Mesenchymal stem cell (in vitro differentiated cells and primary cell): ENCODE results near the gene U2AF2.
A peak's percentile ranks its signal among the peaks of the same experiment; 100 is the strongest.

Experiments used
- DNase-seq: peaks from one replicate; pipeline ENCODE4 v3.0.0-alpha.2; 2013
- H2AFZ ChIP-seq: one replicate; pipeline ENCODE4 v1.6.1; 2013; ENCODE audit warnings: low read depth, mild to moderate bottlenecking, control low read depth, inconsistent platforms, low read length, moderate library complexity
- H2AK5ac ChIP-seq: 2 replicates; pipeline ENCODE4 v1.6.1; 2013; ENCODE audit warnings: low read length, moderate library complexity, mild to moderate bottlenecking, inconsistent platforms; ENCODE audit not compliant: severe bottlenecking
- H2BK120ac ChIP-seq: one replicate; pipeline ENCODE4 v1.6.1; 2013; ENCODE audit warnings: low read depth, mild to moderate bottlenecking, inconsistent platforms, low read length, moderate library complexity
- H2BK12ac ChIP-seq, 2 experiments: one replicate each; pipeline ENCODE4 v1.6.1; 2013; ENCODE audit warnings: inconsistent platforms in 2 of 2, low read length in 2 of 2, mild to moderate bottlenecking in 2 of 2, moderate library complexity in 2 of 2, control low read depth in 1 of 2
- H2BK15ac ChIP-seq: one replicate; pipeline ENCODE4 v1.6.1; 2013; ENCODE audit warnings: mild to moderate bottlenecking, low read depth, inconsistent platforms; ENCODE audit not compliant: poor library complexity, severe bottlenecking
- H2BK5ac ChIP-seq: 2 replicates; pipeline ENCODE4 v1.6.1; 2013; ENCODE audit warnings: low read depth, mild to moderate bottlenecking, low read length, control low read depth, inconsistent platforms; ENCODE audit not compliant: poor library complexity, severe bottlenecking
- H3K14ac ChIP-seq, 2 experiments: one replicate each; pipeline ENCODE4 v1.6.1; 2013; ENCODE audit warnings: inconsistent platforms in 2 of 2, low read length in 2 of 2, control low read depth in 1 of 2, mild to moderate bottlenecking in 1 of 2, moderate library complexity in 1 of 2
- H3K18ac ChIP-seq, 2 experiments: one replicate each; pipeline ENCODE4 v1.6.1; 2013; ENCODE audit warnings: inconsistent platforms in 2 of 2, low read length in 2 of 2, control low read depth in 1 of 2, low read depth in 1 of 2, mild to moderate bottlenecking in 1 of 2
- H3K23ac ChIP-seq, 2 experiments: one replicate each; pipeline ENCODE4 v1.6.1; 2013; ENCODE audit warnings: inconsistent platforms in 2 of 2, low read length in 2 of 2, mild to moderate bottlenecking in 2 of 2, moderate library complexity in 2 of 2, control low read depth in 1 of 2
- H3K27ac ChIP-seq: 2 replicates; pipeline ENCODE4 v1.5.1; 2013; ENCODE audit warnings: mild to moderate bottlenecking, moderate library complexity, low read length, control low read depth, inconsistent platforms; ENCODE audit not compliant: poor library complexity, severe bottlenecking
- H3K27me3 ChIP-seq, 2 experiments: 2 replicates each; pipeline versions ENCODE4 v1.6.1 to v1.7.0; 2013; ENCODE audit warnings: low read length in 2 of 2, mild to moderate bottlenecking in 2 of 2, moderate library complexity in 2 of 2, control low read depth in 1 of 2, inconsistent platforms in 1 of 2; ENCODE audit not compliant: control insufficient read depth in 1 of 2, insufficient read depth in 1 of 2
- H3K36me3 ChIP-seq, 2 experiments: 2 replicates each; pipeline versions ENCODE4 v1.6.1 to v1.7.0; 2013; ENCODE audit warnings: low read length in 2 of 2, control low read depth in 1 of 2, inconsistent platforms in 1 of 2, low read depth in 1 of 2, mild to moderate bottlenecking in 1 of 2; ENCODE audit not compliant: insufficient read depth in 2 of 2, control insufficient read depth in 1 of 2
- H3K4ac ChIP-seq, 2 experiments: one replicate each; pipeline ENCODE4 v1.6.1; 2013; ENCODE audit warnings: inconsistent platforms in 2 of 2, low read length in 2 of 2, mild to moderate bottlenecking in 2 of 2, moderate library complexity in 2 of 2, control low read depth in 1 of 2, low read depth in 1 of 2
- H3K4me1 ChIP-seq: 2 replicates; pipeline ENCODE4 v1.6.1; 2013; ENCODE audit warnings: low read depth, low read length, control low read depth; ENCODE audit not compliant: control insufficient read depth, insufficient read depth
- H3K4me2 ChIP-seq: 2 replicates; pipeline ENCODE4 v1.6.1; 2013; ENCODE audit warnings: low read length, mild to moderate bottlenecking, inconsistent platforms; ENCODE audit not compliant: poor library complexity, severe bottlenecking
- H3K4me3 ChIP-seq, 2 experiments: 2 replicates each; pipeline versions ENCODE4 v1.5.1 to v1.7.0; 2013; ENCODE audit warnings: low read length in 2 of 2, mild to moderate bottlenecking in 2 of 2, control low read depth in 1 of 2, low read depth in 1 of 2; ENCODE audit not compliant: insufficient read depth in 1 of 2
- H3K79me1 ChIP-seq: replicated peaks from 2 replicates; pipeline ENCODE4 v1.6.1; 2013; ENCODE audit warnings: mild to moderate bottlenecking, control low read depth, low read length, inconsistent platforms; ENCODE audit not compliant: poor library complexity, severe bottlenecking
- H3K9ac ChIP-seq: 2 replicates; pipeline ENCODE4 v1.7.0; 2013; ENCODE audit warnings: mild to moderate bottlenecking, low read length, moderate library complexity
- H3K9me3 ChIP-seq: 2 replicates; pipeline ENCODE4 v1.7.0; 2013; ENCODE audit warnings: mild to moderate bottlenecking, low read length; ENCODE audit not compliant: control insufficient read depth
- H4K8ac ChIP-seq: one replicate; pipeline ENCODE4 v1.6.1; 2013; ENCODE audit warnings: inconsistent platforms, mild to moderate bottlenecking, low read length, moderate library complexity
- H4K91ac ChIP-seq: one replicate; pipeline ENCODE4 v1.6.1; 2013; ENCODE audit warnings: mild to moderate bottlenecking, low read length, inconsistent platforms
- WGBS: methylation state at CpG from one replicate; pipeline ENCODE4 v1.1.7; 2013; ENCODE audit warnings: mixed read lengths; 5-methylcytosine and 5-hydroxymethylcytosine counted together

Gene U2AF2

DNA sequence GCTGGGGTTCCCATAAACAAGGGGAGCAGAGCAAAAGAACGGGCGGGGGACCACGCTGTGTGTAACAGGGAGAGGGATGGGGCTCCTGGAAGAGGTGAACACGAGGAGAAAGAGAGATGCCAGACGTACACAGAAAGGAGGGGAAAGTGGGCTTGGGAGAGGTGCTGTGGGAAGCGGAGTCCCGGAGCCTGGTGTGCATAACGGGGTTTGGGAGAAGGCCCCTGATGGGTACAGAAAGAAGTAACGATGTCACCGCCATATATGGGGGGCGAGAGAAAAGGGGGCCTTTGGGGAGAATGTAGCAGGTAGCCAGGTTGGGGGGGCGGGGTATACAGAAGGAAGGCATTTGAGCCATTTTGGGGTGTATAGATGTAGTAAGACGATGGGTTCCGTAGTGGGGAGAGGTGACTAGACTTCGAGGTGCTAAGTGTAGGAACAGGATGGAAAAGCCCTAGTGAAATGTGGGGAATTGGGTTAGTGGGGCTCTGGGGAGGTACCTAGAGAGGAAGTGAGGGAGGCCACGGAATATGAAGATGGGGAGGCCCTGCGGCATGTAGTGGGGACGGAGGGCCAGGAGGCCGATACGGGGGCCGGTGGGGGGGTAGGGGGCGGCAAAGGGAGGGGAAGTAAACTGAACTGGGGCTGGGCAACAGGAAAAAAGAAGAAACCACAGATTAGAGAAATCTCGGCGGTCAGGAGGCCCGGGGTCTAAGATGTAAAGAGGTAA is 13.2 kb upstream of the U2AF2 start:
- Histone ChIP-seq H3K9me3 (no peaks in the 10 kb centered on the region), H3K27ac (peak overlapping the region; percentile 91)
- WGBS = 2% methylated on average over 25 of the region's 25 CpGs

DNA sequence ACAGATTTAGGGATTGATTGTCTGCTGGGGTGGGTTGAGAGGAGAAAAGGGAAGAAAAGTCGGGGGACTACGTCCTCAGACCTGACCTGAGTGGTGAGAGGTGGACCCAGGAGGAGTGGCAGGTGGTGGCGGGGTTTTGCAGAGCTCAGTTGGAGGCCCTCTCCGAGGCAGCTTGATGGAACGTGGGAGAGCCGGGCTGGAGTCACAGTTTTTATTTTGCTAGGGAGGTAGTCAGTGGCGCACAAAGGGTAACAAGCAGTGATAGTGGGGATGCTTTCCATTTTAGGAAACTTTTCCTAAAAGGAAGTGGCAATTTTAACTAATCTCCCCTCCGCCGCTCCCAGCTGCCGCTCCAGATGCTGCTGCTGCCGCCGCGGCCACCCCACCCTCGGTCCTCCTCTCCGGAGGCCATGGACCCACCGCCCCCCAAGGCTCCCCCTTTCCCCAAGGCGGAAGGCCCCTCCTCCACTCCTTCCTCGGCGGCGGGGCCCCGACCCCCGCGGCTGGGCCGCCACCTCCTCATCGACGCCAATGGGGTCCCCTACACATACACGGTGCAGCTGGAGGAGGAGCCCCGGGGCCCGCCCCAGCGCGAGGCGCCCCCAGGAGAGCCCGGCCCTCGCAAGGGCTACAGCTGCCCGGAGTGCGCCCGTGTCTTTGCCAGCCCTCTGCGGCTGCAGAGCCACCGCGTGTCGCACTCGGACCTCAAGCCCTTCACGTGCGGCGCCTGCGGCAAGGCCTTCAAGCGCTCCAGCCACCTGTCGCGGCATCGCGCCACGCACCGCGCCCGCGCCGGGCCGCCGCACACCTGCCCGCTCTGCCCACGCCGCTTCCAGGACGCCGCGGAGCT is 12.5 kb upstream of the U2AF2 start:
- peak overlapping the region; percentile 86 to 95 for H3K18ac ChIP-seq
- H2BK12ac ChIP-seq = peak overlapping the region; percentile 67 to 75
- WGBS = 5% methylated on average over 61 of the region's 65 CpGs
- H3K9ac ChIP-seq = peak overlapping the region; percentile 94
- peak overlapping the region; percentile 89 for H4K91ac ChIP-seq
- H3K4me3 ChIP-seq = peak overlapping the region; percentile 82 to 94
- peak overlapping the region in 1 of 2 experiments; percentile 97 for H3K14ac ChIP-seq
- H2BK5ac ChIP-seq = no peak overlapping the region
- peaks cover 37% of the 10 kb centered on the region for H3K4me1 ChIP-seq
- H3K36me3 ChIP-seq = peaks cover 28% of the 10 kb centered on the region in 2 experiments
- H2BK15ac ChIP-seq = no peak overlapping the region
- H3K9me3 ChIP-seq = no peaks in the 10 kb centered on the region
- peaks cover 14% of the 10 kb centered on the region for H3K79me1 ChIP-seq
- H3K23ac ChIP-seq = peak overlapping the region in 1 of 2 experiments; percentile 97
- peak overlapping the region; percentile 2 to 92 for H3K4ac ChIP-seq
- H3K27me3 ChIP-seq = no peaks in the 10 kb centered on the region
- H2AFZ ChIP-seq = no peak overlapping the region
- H4K8ac ChIP-seq = peak overlapping the region; percentile 29
- peak overlapping the region; percentile 30 for H2BK120ac ChIP-seq
- H3K4me2 ChIP-seq = peak overlapping the region; percentile 100
- H2AK5ac ChIP-seq = peak overlapping the region; percentile 88
- DNase-seq = peak; percentile 38
- H3K27ac ChIP-seq = peak overlapping the region; percentile 84

More for the DNA sequence above, 13.2 kb upstream of the U2AF2 start:
- H2BK15ac ChIP-seq = peak overlapping the region; percentile 74
- no peak overlapping the region for H2BK5ac ChIP-seq
- H4K91ac ChIP-seq = peak overlapping the region; percentile 18
- no peaks in the 10 kb centered on the region for H3K27me3 ChIP-seq
- H4K8ac ChIP-seq = peak overlapping the region; percentile 90
- H3K4me2 ChIP-seq = peak overlapping the region; percentile 100
- peaks cover 10% of the 10 kb centered on the region for H3K79me1 ChIP-seq
- no peak overlapping the region for H3K23ac ChIP-seq
- peak overlapping the region; percentile 94 for H2BK120ac ChIP-seq
- peaks cover 25 to 28% of the 10 kb centered on the region in 2 experiments for H3K36me3 ChIP-seq
- peak overlapping the region; percentile 28 to 35 for H2BK12ac ChIP-seq
- peak overlapping the region; percentile 94 for H3K9ac ChIP-seq
- peak overlapping the region in 1 of 2 experiments; percentile 57 for H3K14ac ChIP-seq
- peak overlapping the region; percentile 57 to 92 for H3K4ac ChIP-seq
- peak; percentile 60 for DNase-seq
- peaks cover 40% of the 10 kb centered on the region for H3K4me1 ChIP-seq
- H2AFZ ChIP-seq = no peak overlapping the region
- H2AK5ac ChIP-seq = peak overlapping the region; percentile 88
- H3K18ac ChIP-seq = peak overlapping the region; percentile 84 to 93
- peak overlapping the region; percentile 82 to 94 for H3K4me3 ChIP-seq

DNA sequence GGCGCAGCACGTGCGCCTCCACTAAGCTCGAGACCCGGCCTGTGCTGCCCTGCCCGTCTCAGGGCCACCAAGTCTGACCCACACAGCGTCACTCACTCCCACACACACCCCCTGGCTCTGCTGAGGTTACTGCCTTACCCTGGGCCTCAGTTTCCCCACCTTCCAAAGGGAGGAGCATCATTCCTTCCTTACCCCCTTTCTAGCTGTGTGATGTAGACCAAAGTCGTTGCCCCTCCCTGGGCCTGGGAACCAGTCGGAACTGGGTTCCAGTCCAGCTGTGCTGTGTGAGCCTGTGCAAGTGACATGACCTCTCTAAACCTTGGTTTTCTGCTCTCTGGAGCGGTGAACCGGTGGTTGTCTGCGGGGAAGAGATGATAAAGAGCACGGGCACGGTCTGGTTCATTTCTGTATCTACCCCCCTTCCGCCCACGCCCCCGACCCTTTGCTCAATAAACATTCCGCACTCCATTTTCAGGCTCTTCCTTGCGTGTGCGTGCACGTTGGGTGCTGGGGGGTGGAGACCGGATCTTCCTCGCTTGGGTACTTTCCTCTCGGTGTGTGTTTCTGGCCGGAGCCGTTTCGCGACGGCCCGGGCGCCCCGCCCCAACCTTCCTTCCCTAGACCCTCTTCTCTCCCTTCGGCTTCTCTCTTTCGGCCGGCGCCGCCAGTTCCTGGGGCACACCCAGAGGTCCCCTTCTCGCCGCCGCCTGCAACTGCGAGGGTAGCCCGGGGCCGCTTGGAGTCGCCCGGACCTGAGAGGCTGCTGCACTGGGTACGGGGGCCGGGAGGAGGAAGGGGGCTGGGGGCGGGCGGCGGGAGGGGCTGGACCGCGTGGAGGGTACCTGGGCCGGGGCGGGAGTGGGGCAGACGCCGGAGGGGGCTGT is 11.6 kb upstream of the U2AF2 start, which contains the start of gene ZNF581:
ZNF581 (plus strand) TSS at position 647 of the 884 bp plus-strand sequence. CDS start 923 bp downstream, outside the sequence.
- Histone ChIP-seq H3K4me3 (peak within 1 kb of the TSS; percentile 82 to 94), H3K4me2 (peak within 1 kb of the TSS; percentile 100), H2BK5ac (no peak within 1 kb of the TSS), H3K14ac (peak within 1 kb of the TSS in 1 of 2 experiments; percentile 97), H2AFZ (no peak within 1 kb of the TSS), H3K4ac (peak within 1 kb of the TSS; percentile 5 to 95), H3K18ac (peak within 1 kb of the TSS; percentile 86 to 95), H3K36me3 (peaks cover 27 to 28% of the 10 kb centered on the region in 2 experiments), H3K23ac (peak within 1 kb of the TSS in 1 of 2 experiments; percentile 97), H4K8ac (peak within 1 kb of the TSS; percentile 61), H3K27ac (peak within 1 kb of the TSS; percentile 85), H3K9ac (peak within 1 kb of the TSS; percentile 94), H3K27me3 (no peaks in the 10 kb centered on the region), H2BK12ac (peak within 1 kb of the TSS; percentile 67 to 93), H3K4me1 (peaks cover 36% of the 10 kb centered on the region), H3K79me1 (peaks cover 14% of the 10 kb centered on the region), H3K9me3 (no peaks in the 10 kb centered on the region), H2AK5ac (peak within 1 kb of the TSS; percentile 89), H2BK120ac (peak within 1 kb of the TSS; percentile 59), H4K91ac (peak within 1 kb of the TSS; percentile 89), H2BK15ac (peak within 1 kb of the TSS; percentile 18)
- WGBS = 2% methylated on average over 36 of the region's 56 CpGs
- peak; percentile 88 for DNase-seq
